HG03103 (cell line): Measurements from ENCODE around the gene CD34.
"Not testable (repeated sequence)": the region's sequence is repeated elsewhere in the genome, so short reads cannot be mapped to it uniquely, and the experiment has no call there.

Experiments
- ATAC-seq: cut with Tn5 transposase; IDR thresholded peaks from one replicate; pipeline ENCODE4 v1.9.1; 2021; ENCODE audit warnings: low read depth; ENCODE audit not compliant: unreplicated experiment

Gene CD34

GRCh38 chr1:207933205-207933800 is 22.4 kb upstream of the CD34 start:
- ATAC-seq: no peak

- no peak for ATAC-seq
These were observed 16.1 kb upstream of the CD34 start for GRCh38 chr1:207926984-207927383.

- not testable (repeated sequence) for ATAC-seq
These were observed 15.0 kb upstream of the CD34 start for GRCh38 chr1:207925969-207926368.

GRCh38 chr1:207925210-207925609 is 14.3 kb upstream of the CD34 start:
- no peak for ATAC-seq

- no peak for ATAC-seq
These were observed 12.6 kb upstream of the CD34 start for GRCh38 chr1:207923561-207923960.

- ATAC-seq: no peak
These were observed 12.2 kb upstream of the CD34 start for GRCh38 chr1:207923121-207923520.

- ATAC-seq: no peak
These were observed 11.6 kb upstream of the CD34 start for GRCh38 chr1:207922554-207922953.

GRCh38 chr1:207921321-207921720 is 10.4 kb upstream of the CD34 start:
- no peak for ATAC-seq

GRCh38 chr1:207920444-207921021 is 9.6 kb upstream of the CD34 start:
- no peak for ATAC-seq

GRCh38 chr1:207919523-207920170 is 8.7 kb upstream of the CD34 start:
- no peak for ATAC-seq

GRCh38 chr1:207918581-207918980 is 7.7 kb upstream of the CD34 start:
- ATAC-seq: no peak

- no peak for ATAC-seq
These were observed 7.1 kb upstream of the CD34 start for GRCh38 chr1:207918011-207918410.

GRCh38 chr1:207917080-207917479 is 6.2 kb upstream of the CD34 start:
- no peak for ATAC-seq

- ATAC-seq: no peak
These were observed 3.0 kb upstream of the CD34 start for GRCh38 chr1:207913951-207914350.

- no peak for ATAC-seq
These were observed 1.2 kb upstream of the CD34 start for GRCh38 chr1:207911856-207912760.

GRCh38 chr1:207909687-207910086 is 1.2 kb downstream of the CD34 start:
- ATAC-seq: no peak

- ATAC-seq: no peak
These were observed 2.7 kb downstream of the CD34 start for GRCh38 chr1:207908107-207908734.

GRCh38 chr1:207904391-207904790 is 6.5 kb downstream of the CD34 start:
- no peak for ATAC-seq

GRCh38 chr1:207903767-207904166 is 7.2 kb downstream of the CD34 start:
- no peak for ATAC-seq

- no peak for ATAC-seq
These were observed 7.9 kb downstream of the CD34 start for GRCh38 chr1:207903053-207903452.

- no peak for ATAC-seq
These were observed 8.4 kb downstream of the CD34 start for GRCh38 chr1:207902566-207902965.
